ENCODE results near the gene NPAS3. TPM values are rescaled to one million over a fixed set of nuclear protein-coding genes. Genes with fewer than 3 reads are reported as not detected.

The NPAS3 gene
- total RNA-seq, 3 donors from 2014 or later = 0.96 to 4.0 (median 2.0) TPM

DNA sequence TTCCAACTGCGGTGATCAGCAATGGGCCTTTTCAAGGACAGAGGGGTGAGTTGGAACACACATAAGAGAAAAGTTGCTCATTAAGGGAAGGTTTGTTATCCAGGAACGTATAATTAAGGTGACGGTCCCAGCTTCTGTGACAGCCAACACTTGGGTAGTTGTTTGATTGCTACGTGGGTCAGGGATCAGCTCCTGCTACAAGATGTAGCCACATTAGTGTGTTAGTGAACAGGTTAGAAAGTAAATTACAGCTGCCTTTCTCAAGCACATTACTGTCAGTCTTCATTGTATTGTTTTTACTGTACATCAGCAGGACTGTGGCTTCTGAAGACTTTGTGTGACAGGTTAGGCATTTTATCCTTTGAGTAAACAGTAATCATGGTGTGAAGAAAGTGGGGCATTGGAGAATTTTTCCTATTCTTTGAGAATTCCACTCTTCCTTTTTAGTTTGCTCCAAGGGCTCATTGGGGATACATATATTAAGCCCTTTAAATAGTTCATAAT is 781.7 kb downstream of the NPAS3 start:
- no peaks in the 10 kb centered on the region for H3K36me3 ChIP-seq
- no peak for DNase-seq (ENCODE audit: low spot score in 2 of 2)
- H3K4me3 ChIP-seq = no peak overlapping the region
- no peaks in the 10 kb centered on the region for H3K27me3 ChIP-seq
- H3K4me1 ChIP-seq = no peaks in the 10 kb centered on the region
- no peaks in the 10 kb centered on the region for H3K9me3 ChIP-seq
- no peak overlapping the region for H3K27ac ChIP-seq
- intact Hi-C loops (cut with DNase I; ENCODE audit: low total_unique reads) = no loop called here
- TF ChIP-seq POLR2A (IDR thresholded peaks at IDR 0.05) (no peak), POLR2AphosphoS5 (IDR thresholded peaks at IDR 0.05) (no peak)
- TF ChIP-seq, protein P1, sequence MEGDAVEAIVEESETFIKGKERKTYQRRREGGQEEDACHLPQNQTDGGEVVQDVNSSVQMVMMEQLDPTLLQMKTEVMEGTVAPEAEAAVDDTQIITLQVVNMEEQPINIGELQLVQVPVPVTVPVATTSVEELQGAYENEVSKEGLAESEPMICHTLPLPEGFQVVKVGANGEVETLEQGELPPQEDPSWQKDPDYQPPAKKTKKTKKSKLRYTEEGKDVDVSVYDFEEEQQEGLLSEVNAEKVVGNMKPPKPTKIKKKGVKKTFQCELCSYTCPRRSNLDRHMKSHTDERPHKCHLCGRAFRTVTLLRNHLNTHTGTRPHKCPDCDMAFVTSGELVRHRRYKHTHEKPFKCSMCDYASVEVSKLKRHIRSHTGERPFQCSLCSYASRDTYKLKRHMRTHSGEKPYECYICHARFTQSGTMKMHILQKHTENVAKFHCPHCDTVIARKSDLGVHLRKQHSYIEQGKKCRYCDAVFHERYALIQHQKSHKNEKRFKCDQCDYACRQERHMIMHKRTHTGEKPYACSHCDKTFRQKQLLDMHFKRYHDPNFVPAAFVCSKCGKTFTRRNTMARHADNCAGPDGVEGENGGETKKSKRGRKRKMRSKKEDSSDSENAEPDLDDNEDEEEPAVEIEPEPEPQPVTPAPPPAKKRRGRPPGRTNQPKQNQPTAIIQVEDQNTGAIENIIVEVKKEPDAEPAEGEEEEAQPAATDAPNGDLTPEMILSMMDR (IDR thresholded peaks at IDR 0.05) = no peak

DNA sequence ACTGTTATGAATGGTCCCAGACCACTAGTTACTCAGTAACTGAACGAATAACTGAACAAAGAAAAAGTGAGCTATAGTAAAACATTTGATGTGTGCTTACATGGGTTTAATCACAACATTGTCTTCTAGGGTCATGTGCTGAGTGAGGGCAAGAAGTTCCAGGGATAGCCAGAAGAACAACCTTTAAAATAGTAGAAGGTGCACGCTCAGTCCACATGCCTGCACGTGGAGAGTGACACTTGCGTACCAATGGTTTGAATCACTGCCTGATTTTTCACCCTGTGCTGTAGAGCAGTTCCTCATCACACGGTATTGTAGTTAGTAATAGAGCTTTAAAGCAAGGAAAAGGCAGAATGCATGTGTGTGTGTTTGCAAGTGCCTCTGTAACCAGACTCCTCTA is 788.0 kb downstream of the NPAS3 start:
- no peaks in the 10 kb centered on the region for H3K4me1 ChIP-seq
- no peaks in the 10 kb centered on the region for H3K27me3 ChIP-seq
- no peaks in the 10 kb centered on the region for H3K9me3 ChIP-seq
- H3K4me3 ChIP-seq = no peak overlapping the region
- intact Hi-C loops (cut with DNase I; ENCODE audit: low total_unique reads) = no loop called here
- H3K27ac ChIP-seq = no peak overlapping the region
- no peak for DNase-seq (ENCODE audit: low spot score in 2 of 2)
- no peaks in the 10 kb centered on the region for H3K36me3 ChIP-seq
- TF ChIP-seq, protein P1 (IDR thresholded peaks at IDR 0.05) = no peak
- no peak for TF ChIP-seq POLR2AphosphoS5 (IDR thresholded peaks at IDR 0.05)
- no peak for TF ChIP-seq POLR2A (IDR thresholded peaks at IDR 0.05)

DNA sequence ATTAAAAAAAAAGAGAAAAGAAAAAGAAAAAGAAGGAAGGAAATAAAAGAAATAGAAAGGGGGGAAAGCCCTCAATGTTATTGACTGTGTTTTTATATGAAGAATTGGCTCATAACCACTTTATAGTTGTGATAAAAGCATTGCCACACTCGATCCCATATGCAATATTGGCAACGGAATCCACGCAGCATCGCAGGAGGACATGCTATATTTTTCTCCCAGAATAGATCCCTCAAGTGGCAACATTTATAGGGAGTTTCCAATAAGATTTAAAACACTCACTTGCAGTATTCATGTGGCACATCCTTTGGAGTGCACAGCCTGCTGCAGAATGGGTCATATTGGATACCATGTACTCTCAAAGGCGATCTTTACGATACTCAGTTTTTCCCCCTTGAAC is 788.9 kb downstream of the NPAS3 start:
- Histone ChIP-seq H3K36me3 (no peaks in the 10 kb centered on the region), H3K27me3 (no peaks in the 10 kb centered on the region), H3K27ac (no peak overlapping the region), H3K4me3 (no peak overlapping the region), H3K9me3 (no peaks in the 10 kb centered on the region), H3K4me1 (no peaks in the 10 kb centered on the region)
- intact Hi-C loops (cut with DNase I; ENCODE audit: low total_unique reads) = no loop called here
- TF ChIP-seq POLR2AphosphoS5 (IDR thresholded peaks at IDR 0.05) (no peak), POLR2A (IDR thresholded peaks at IDR 0.05) (no peak)
- TF ChIP-seq, protein P1 (IDR thresholded peaks at IDR 0.05) = no peak
- no peak for DNase-seq (ENCODE audit: low spot score in 2 of 2)

DNA sequence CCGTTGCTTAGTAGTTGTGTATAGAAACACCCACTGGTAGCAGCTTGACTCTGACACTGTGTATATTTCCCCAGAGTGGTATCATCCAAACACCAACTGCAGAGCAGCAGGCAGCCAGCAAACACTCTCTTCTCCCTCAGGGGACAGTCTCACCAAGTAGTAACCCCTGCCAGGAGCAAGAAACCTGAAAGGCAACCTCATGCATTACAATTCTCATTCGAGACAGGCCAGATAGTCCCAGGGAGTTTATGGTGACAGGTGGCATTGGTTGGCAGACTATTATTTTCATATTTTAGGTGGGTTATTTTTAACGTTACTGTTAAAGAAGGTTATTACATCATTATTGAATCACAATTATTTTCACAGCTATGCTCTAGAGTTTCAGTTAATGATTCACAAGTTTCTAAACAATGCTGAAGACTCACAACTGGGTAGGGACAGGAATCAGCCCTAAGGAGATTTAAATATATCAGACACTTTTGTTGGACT is 789.4 kb downstream of the NPAS3 start:
- no peak overlapping the region for H3K27ac ChIP-seq
- no peaks in the 10 kb centered on the region for H3K36me3 ChIP-seq
- TF ChIP-seq POLR2AphosphoS5 (IDR thresholded peaks at IDR 0.05) (no peak), POLR2A (IDR thresholded peaks at IDR 0.05) (no peak)
- TF ChIP-seq, protein P1 (IDR thresholded peaks at IDR 0.05) = no peak
- DNase-seq (ENCODE audit: low spot score in 2 of 2) = no peak
- H3K9me3 ChIP-seq = no peaks in the 10 kb centered on the region
- intact Hi-C loops (cut with DNase I; ENCODE audit: low total_unique reads) = no loop called here
- H3K4me3 ChIP-seq = no peak overlapping the region
- no peaks in the 10 kb centered on the region for H3K27me3 ChIP-seq
- no peaks in the 10 kb centered on the region for H3K4me1 ChIP-seq

DNA sequence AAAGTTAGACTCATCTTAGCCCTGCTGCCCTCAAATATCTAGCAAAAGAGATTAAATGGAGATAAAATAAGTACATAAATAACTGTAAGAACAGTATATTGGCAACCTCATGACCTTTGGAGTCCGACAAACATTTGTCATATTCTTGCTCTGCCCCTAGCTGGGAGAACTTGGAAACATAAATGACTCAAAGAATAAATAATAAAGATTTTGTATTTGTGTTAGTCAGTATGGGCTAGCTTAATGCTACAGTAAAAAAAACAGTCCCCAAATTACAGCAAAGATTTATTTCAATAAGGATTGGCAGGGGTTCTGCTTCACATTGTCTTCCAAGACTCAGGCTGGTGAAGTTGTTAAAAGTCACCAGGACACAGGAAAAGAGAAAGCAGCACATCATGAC is 791.5 kb downstream of the NPAS3 start:
- H3K27ac ChIP-seq = no peak overlapping the region
- no peaks in the 10 kb centered on the region for H3K27me3 ChIP-seq
- no peak overlapping the region for H3K4me3 ChIP-seq
- H3K4me1 ChIP-seq = no peaks in the 10 kb centered on the region
- intact Hi-C loops (cut with DNase I; ENCODE audit: low total_unique reads) = no loop called here
- TF ChIP-seq POLR2A (IDR thresholded peaks at IDR 0.05) (no peak), POLR2AphosphoS5 (IDR thresholded peaks at IDR 0.05) (no peak)
- TF ChIP-seq, protein P1 (IDR thresholded peaks at IDR 0.05) = no peak
- no peaks in the 10 kb centered on the region for H3K36me3 ChIP-seq
- no peak for DNase-seq (ENCODE audit: low spot score in 2 of 2)
- H3K9me3 ChIP-seq = no peaks in the 10 kb centered on the region

All from breast epithelium (tissue), 4 donors.